ENCODE data around the gene SRC.
A peak's percentile ranks its signal among the peaks of the same experiment; 100 is the strongest.

SRC gene

DNA sequence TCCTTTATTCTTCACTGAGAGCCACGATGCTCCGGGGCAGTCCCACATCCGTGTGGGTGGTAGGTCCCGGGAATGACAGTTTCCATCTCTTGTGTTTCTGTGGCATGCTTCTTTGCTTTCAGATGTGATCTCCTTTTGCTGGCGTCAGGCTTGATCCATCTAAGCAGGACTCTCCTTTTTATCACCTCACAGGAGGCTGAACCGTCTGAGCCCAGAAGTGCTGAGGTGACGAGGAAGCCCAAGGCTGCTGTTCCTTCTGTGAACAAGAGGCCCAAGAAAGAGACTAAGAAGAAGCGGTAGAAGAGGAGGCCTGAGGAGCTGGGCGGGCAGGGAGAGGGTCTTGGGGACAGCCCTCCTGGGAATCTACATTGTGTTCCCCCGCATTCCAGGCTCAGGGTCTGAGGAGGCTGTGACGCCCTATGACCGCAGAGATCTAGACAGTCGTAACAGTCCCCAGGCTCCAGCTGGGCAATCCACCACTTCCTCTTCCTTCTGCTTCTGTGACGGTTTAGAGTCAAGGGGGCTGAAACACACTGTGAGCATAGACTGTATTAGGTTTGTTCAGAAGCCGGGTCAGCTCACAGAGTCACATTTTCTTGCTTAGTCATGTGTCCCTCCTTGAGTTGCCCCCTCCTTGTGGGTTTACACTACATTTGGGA lies 29.7 kb upstream of the SRC start:
- peaks cover 6% of the 10 kb centered on the region for H3K36me3 ChIP-seq (replicated peaks)
- DNase-seq = peak; percentile 45
- peak overlapping the region; percentile 86 for H3K27ac ChIP-seq

DNA sequence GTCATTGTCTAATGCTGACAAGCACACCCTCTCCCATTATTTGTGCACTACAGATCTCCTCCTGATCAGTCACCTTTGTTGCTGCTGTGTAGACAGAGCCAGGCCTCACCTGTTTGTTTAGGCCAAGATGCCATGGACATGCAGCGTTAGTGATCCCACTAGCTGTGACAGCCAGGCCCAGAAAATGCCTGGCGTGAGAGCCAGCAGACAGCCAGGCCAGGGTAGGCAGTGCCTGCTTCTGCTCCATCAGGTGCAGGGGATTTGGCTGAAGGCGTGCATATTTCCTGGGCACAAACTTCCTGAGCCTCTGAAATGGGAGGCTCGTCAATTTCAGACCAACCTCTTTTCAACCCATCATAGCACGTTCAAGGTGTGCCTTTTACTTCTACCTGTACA lies 29.2 kb upstream of the SRC start:
- TF ChIP-seq, protein P1, sequence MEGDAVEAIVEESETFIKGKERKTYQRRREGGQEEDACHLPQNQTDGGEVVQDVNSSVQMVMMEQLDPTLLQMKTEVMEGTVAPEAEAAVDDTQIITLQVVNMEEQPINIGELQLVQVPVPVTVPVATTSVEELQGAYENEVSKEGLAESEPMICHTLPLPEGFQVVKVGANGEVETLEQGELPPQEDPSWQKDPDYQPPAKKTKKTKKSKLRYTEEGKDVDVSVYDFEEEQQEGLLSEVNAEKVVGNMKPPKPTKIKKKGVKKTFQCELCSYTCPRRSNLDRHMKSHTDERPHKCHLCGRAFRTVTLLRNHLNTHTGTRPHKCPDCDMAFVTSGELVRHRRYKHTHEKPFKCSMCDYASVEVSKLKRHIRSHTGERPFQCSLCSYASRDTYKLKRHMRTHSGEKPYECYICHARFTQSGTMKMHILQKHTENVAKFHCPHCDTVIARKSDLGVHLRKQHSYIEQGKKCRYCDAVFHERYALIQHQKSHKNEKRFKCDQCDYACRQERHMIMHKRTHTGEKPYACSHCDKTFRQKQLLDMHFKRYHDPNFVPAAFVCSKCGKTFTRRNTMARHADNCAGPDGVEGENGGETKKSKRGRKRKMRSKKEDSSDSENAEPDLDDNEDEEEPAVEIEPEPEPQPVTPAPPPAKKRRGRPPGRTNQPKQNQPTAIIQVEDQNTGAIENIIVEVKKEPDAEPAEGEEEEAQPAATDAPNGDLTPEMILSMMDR (IDR thresholded peaks at IDR 0.05; ENCODE audit: low read depth, low read length, missing control alignments) = no peak
- in situ Hi-C loops (cut with HindIII; ENCODE audit: low pct_ligation_motif_present, low sequenced_read_pairs) = no loop called here
- H3K36me3 ChIP-seq (replicated peaks) = peaks cover 6% of the 10 kb centered on the region
- no peaks in the 10 kb centered on the region for H3K27me3 ChIP-seq (replicated peaks)
- no peak overlapping the region for H3K4me3 ChIP-seq (ENCODE audit: low read depth, low read length)
- DNase-seq = no peak
- no peak overlapping the region for H3K27ac ChIP-seq

More for the DNA sequence above, 29.7 kb upstream of the SRC start:
- in situ Hi-C loops (cut with HindIII; ENCODE audit: low pct_ligation_motif_present, low sequenced_read_pairs) = no loop called here
- Histone ChIP-seq H3K4me3 (ENCODE audit: low read depth, low read length) (no peak overlapping the region), H3K27me3 (replicated peaks) (no peaks in the 10 kb centered on the region)
- TF ChIP-seq, protein P1 (IDR thresholded peaks at IDR 0.05; ENCODE audit: low read depth, low read length, missing control alignments) = no peak

DNA sequence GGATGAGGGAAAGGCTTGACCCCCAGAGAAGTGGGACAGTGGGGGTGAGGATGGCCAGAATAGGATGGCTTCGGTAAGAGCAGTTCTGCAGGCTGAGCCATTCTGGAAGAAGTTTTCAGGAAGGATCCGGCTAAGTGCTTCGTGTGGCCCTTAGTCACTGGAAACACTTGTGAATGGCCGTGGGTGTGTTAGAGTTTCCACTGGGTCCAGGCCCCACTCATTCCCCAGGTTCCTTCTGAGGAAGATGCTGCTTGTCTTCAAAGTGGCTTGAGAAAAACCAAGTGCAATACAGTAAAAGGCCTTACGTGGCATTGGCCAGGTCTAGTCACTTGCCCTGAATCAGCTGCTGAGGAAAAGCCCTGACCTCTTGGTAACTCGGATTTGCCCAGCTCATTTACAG lies 28.6 kb upstream of the SRC start:
- Histone ChIP-seq H3K4me3 (ENCODE audit: low read depth, low read length) (no peak overlapping the region), H3K27me3 (replicated peaks) (no peaks in the 10 kb centered on the region), H3K27ac (no peak overlapping the region), H3K36me3 (replicated peaks) (peaks cover 6% of the 10 kb centered on the region)
- in situ Hi-C loops (cut with HindIII; ENCODE audit: low pct_ligation_motif_present, low sequenced_read_pairs) = no loop called here
- TF ChIP-seq, protein P1 (IDR thresholded peaks at IDR 0.05; ENCODE audit: low read depth, low read length, missing control alignments) = no peak
- DNase-seq = no peak

DNA sequence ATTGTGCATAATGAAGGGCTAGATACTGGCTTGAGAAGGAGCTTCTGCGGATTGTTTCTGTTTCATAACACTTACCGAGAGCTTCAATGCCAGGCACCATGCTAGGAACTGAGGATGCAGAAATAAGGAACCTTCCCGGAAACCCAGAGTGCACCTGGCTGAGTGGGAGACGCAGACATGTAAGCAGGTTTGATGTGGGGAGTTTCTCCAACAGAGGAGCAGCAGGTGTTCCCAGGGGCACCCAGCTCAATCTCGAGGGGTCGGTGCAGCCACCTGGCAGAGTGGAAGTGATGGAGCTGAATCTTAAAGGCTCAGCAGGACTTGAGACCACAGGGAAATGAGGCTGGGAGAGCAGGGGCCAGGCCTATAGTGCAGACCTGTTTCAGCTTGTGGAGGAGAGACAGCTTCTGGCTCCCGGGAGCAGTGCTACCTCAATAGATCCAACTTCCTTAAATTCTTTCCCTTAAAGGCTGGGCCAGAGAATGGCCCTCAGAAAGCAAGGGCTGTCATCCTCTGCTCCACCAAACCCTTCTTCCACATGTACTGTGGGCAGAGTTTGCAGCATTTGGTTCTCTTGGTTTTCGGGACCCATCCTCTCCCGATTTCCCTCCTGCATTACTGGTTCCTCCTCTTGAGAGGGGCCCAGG lies 27.8 kb upstream of the SRC start:
- no peaks in the 10 kb centered on the region for H3K27me3 ChIP-seq (replicated peaks)

DNA sequence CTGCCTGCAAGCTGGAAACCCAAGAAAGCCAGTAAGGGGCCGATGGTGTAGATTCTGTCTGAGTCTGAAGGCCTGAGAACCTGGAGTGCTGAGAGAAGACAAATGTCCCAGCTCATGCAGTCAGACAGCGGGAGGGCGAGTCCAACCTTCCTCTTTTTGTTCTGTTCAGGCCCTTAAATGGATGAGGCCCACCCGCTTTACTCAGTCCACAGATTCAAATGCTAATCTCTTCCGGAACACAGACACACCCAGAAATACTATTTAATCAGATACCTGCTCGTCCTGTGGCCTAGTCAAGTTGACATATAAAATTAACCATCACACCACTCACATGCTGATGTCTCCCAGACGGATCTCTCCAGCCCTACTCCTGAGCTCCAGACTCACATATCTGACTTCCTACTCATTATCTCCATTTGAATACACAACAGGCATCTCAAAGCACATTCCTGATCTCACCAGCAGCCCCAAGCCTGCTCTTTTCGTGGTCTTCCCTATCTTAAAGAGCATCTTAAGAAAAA lies 26.7 kb upstream of the SRC start:
- H3K4me3 ChIP-seq (ENCODE audit: low read depth, low read length) = no peak overlapping the region
- DNase-seq = peak; percentile 72
- H3K36me3 ChIP-seq (replicated peaks) = peaks cover 6% of the 10 kb centered on the region
- TF ChIP-seq, protein P1 (IDR thresholded peaks at IDR 0.05; ENCODE audit: low read depth, low read length, missing control alignments) = no peak
- H3K27me3 ChIP-seq (replicated peaks) = no peaks in the 10 kb centered on the region
- H3K27ac ChIP-seq = no peak overlapping the region
- in situ Hi-C loops (cut with HindIII; ENCODE audit: low pct_ligation_motif_present, low sequenced_read_pairs) = no loop called here

More for the DNA sequence above, 27.8 kb upstream of the SRC start:
- Histone ChIP-seq H3K36me3 (replicated peaks) (peaks cover 6% of the 10 kb centered on the region), H3K27ac (no peak overlapping the region), H3K4me3 (ENCODE audit: low read depth, low read length) (no peak overlapping the region)
- TF ChIP-seq, protein P1 (IDR thresholded peaks at IDR 0.05; ENCODE audit: low read depth, low read length, missing control alignments) = no peak
- no peak for DNase-seq
- in situ Hi-C loops (cut with HindIII; ENCODE audit: low pct_ligation_motif_present, low sequenced_read_pairs) = no loop called here

All from brain microvascular endothelial cell (primary cell).